Erythroblast (primary cell): Measurements from ENCODE around the gene CST2.
"Not testable (repeated sequence)": the region's sequence is repeated elsewhere in the genome, so short reads cannot be mapped to it uniquely, and the experiment has no call there.

ENCODE experiments used
- GATA1 ChIP-seq: IDR thresholded peaks from 2 replicates; pipeline ENCODE4 v1.6.1; 2011; ENCODE audit warnings: low read depth, mild to moderate bottlenecking, control low read depth, low read length, moderate library complexity
- POLR2A ChIP-seq: IDR thresholded peaks from 2 replicates; pipeline ENCODE4 v1.6.1; 2011; ENCODE audit warnings: mild to moderate bottlenecking, low read length

- not testable (repeated sequence) for TF ChIP-seq POLR2A, GATA1
Observed at GRCh38 chr20:23811559-23811958, 15.0 kb downstream of the CST2 start.
